HepG2 (cell line): Measurements from ENCODE around the gene CFL1. TPM values are rescaled to one million over a fixed set of nuclear protein-coding genes. Genes with fewer than 3 reads are reported as not detected.

Experiments used
- AKAP8 ChIP-seq: sonication (generic); formaldehyde crosslinking; IDR thresholded peaks from 2 replicates; pipeline ENCODE4 v1.5.1; 2020; ENCODE audit warnings: mild to moderate bottlenecking, missing genetic modification reagents
- CENPT ChIP-seq: sonication (generic); formaldehyde crosslinking; IDR thresholded peaks from 2 replicates; pipeline ENCODE4 v1.8.0; 2022; ENCODE audit warnings: low read depth, mild to moderate bottlenecking, moderate library complexity, missing genetic modification reagents
- CREM ChIP-seq, 2 experiments: sonication (generic) in 1 of 2; formaldehyde crosslinking in 1 of 2; IDR thresholded peaks; 2 replicates each; pipeline versions ENCODE4 v1.4.0 to v1.6.1; 2016 to 2020; ENCODE audit warnings: antibody characterized with exemption in 1 of 2, mild to moderate bottlenecking in 1 of 2, missing genetic modification reagents in 1 of 2
- EZH2 ChIP-seq: conservative IDR thresholded peaks from 2 replicates; pipeline ENCODE4 v1.6.1; 2012; ENCODE audit warnings: mild to moderate bottlenecking, low read depth, low read length, moderate library complexity
- PPARG ChIP-seq: conservative IDR thresholded peaks from 2 replicates; pipeline ENCODE4 v1.6.1; 2016; ENCODE audit warnings: missing biosample characterization, missing genetic modification reagents
- TGIF2 ChIP-seq: IDR thresholded peaks from 2 replicates; pipeline ENCODE4 v1.6.1; 2016; ENCODE audit warnings: control low read depth, missing compliant biosample characterization
- TMF1 ChIP-seq: sonication (generic); formaldehyde crosslinking; IDR thresholded peaks from 2 replicates; pipeline ENCODE4 v1.8.1; 2022; ENCODE audit warnings: low read depth, missing genetic modification reagents
- ZBTB21 ChIP-seq: sonication (generic); formaldehyde crosslinking; IDR thresholded peaks from 2 replicates; pipeline ENCODE4 v1.4.0; 2020; ENCODE audit warnings: missing genetic modification reagents
- ZBTB33 ChIP-seq: sonication (generic); formaldehyde crosslinking; IDR thresholded peaks from 2 replicates; pipeline ENCODE4 v1.4.0; 2020; ENCODE audit warnings: missing genetic modification reagents
- ZGPAT ChIP-seq: IDR thresholded peaks from 2 replicates; pipeline ENCODE4 v1.6.1; 2016; ENCODE audit warnings: mild to moderate bottlenecking
- ZNF280B ChIP-seq: sonication (generic); formaldehyde crosslinking; IDR thresholded peaks from 2 replicates; pipeline ENCODE4 v1.5.0; 2020; ENCODE audit warnings: missing genetic modification reagents, mild to moderate bottlenecking, borderline replicate concordance
- ZNF33B ChIP-seq: sonication (generic); formaldehyde crosslinking; IDR thresholded peaks from 2 replicates; pipeline ENCODE4 v1.5.1; 2020; ENCODE audit warnings: mild to moderate bottlenecking, missing genetic modification reagents
- ZNF567 ChIP-seq: sonication (generic); formaldehyde crosslinking; IDR thresholded peaks from 2 replicates; pipeline ENCODE4 v1.8.1; 2023; ENCODE audit warnings: mild to moderate bottlenecking, missing genetic modification reagents, borderline replicate concordance
- ZNF639 ChIP-seq: conservative IDR thresholded peaks from 2 replicates; pipeline ENCODE4 v1.6.1; 2018; ENCODE audit warnings: missing genetic modification reagents
- ZNF841 ChIP-seq: sonication (generic); formaldehyde crosslinking; IDR thresholded peaks from 2 replicates; pipeline ENCODE4 v1.8.1; 2023; ENCODE audit warnings: missing genetic modification reagents, borderline replicate concordance
- ZNF879 ChIP-seq: sonication (generic); formaldehyde crosslinking; IDR thresholded peaks from 2 replicates; pipeline ENCODE4 v1.8.1; 2023; ENCODE audit warnings: missing genetic modification reagents
- polyA plus RNA-seq, 8 experiments: library from polyadenylated mRNA; depleted of rRNA in 3 of 8; stranded (reverse) in 7 of 8; unstranded in 1 of 8; fragments of >200 nt; fragmentation: Illumina TruSeq in 4 of 8; extraction: Trizol in 4 of 8; gene quantifications; 2 replicates each; pipeline versions ENCODE4 v1.2.1 to v1.2.3, GENCODE V29; 2011 to 2016; ENCODE audit warnings: low read depth in 4 of 8, missing spikeins in 1 of 8, mixed read lengths in 1 of 8; ENCODE audit not compliant: insufficient read depth in 1 of 8
- total RNA-seq, 5 experiments: library from RNA; depleted of rRNA; stranded (reverse); fragments of >200 nt; fragmentation: Illumina TruSeq; extraction: Trizol; gene quantifications; 2 replicates each; pipeline ENCODE4 v1.2.3, GENCODE V29; 2016; ENCODE audit warnings: low read depth in 1 of 5
- TF ChIP-seq, protein P1 (sequence below): sonication (generic); formaldehyde crosslinking; IDR thresholded peaks from 2 replicates; pipeline ENCODE4 v1.4.0; 2020; ENCODE audit warnings: mild to moderate bottlenecking, missing genetic modification reagents
- TF ChIP-seq, protein P2 (sequence below): sonication (generic); formaldehyde crosslinking; IDR thresholded peaks from 2 replicates; pipeline ENCODE4 v1.8.0; 2022; ENCODE audit warnings: mild to moderate bottlenecking, missing genetic modification reagents; ENCODE audit not compliant: insufficient replicate concordance

CFL1 gene
- total and polyA plus RNA-seq, 2 of the 13 experiments (the other 11 are each of a cell fraction or from before 2014, with no cell fraction given), result 379 to 383 TPM

GRCh38 chr11:65900125-65900898, 42.3 kb upstream of the CFL1 start, which contains the start of gene FOSL1 (continued):
- TF ChIP-seq AKAP8 (CRISPR knock-in tag) (no peak), CREM (IDR thresholded peaks at IDR 0.05) (peak; percentile 66), CREM (CRISPR knock-in tag; IDR thresholded peaks at IDR 0.05) (0 out of 2 replicates have a peak, but pooled peaks have one; percentile 32), ZNF639 (peak; percentile 49; the same call in 1 of the 2 replicates), ZNF567 (CRISPR knock-in tag) (no peak), EZH2 (no peak), ZBTB33 (CRISPR knock-in tag) (peak; percentile 30; the same call in 1 of the 2 replicates), ZGPAT (CRISPR knock-in tag) (peak; percentile 50; the same call in 1 of the 2 replicates), ZNF841 (CRISPR knock-in tag) (no peak), TMF1 (no peak), ZNF280B (CRISPR knock-in tag) (peak; percentile 21; the same call in 1 of the 2 replicates), ZNF879 (no peak), TGIF2 (CRISPR knock-in tag) (no peak), ZBTB21 (CRISPR knock-in tag) (no peak), PPARG (CRISPR knock-in tag) (no peak), ZNF33B (CRISPR knock-in tag) (no peak), CENPT (CRISPR knock-in tag) (no peak)
- TF ChIP-seq, protein P1, sequence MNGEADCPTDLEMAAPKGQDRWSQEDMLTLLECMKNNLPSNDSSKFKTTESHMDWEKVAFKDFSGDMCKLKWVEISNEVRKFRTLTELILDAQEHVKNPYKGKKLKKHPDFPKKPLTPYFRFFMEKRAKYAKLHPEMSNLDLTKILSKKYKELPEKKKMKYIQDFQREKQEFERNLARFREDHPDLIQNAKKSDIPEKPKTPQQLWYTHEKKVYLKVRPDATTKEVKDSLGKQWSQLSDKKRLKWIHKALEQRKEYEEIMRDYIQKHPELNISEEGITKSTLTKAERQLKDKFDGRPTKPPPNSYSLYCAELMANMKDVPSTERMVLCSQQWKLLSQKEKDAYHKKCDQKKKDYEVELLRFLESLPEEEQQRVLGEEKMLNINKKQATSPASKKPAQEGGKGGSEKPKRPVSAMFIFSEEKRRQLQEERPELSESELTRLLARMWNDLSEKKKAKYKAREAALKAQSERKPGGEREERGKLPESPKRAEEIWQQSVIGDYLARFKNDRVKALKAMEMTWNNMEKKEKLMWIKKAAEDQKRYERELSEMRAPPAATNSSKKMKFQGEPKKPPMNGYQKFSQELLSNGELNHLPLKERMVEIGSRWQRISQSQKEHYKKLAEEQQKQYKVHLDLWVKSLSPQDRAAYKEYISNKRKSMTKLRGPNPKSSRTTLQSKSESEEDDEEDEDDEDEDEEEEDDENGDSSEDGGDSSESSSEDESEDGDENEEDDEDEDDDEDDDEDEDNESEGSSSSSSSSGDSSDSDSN (CRISPR knock-in tag), result peak; percentile 50
- TF ChIP-seq, protein P2, sequence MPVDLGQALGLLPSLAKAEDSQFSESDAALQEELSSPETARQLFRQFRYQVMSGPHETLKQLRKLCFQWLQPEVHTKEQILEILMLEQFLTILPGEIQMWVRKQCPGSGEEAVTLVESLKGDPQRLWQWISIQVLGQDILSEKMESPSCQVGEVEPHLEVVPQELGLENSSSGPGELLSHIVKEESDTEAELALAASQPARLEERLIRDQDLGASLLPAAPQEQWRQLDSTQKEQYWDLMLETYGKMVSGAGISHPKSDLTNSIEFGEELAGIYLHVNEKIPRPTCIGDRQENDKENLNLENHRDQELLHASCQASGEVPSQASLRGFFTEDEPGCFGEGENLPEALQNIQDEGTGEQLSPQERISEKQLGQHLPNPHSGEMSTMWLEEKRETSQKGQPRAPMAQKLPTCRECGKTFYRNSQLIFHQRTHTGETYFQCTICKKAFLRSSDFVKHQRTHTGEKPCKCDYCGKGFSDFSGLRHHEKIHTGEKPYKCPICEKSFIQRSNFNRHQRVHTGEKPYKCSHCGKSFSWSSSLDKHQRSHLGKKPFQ (CRISPR knock-in tag), result no peak
